Ovary (tissue), 9 donors: ENCODE measurements around the gene GLDN. TPM values are rescaled to one million over a fixed set of nuclear protein-coding genes. Genes with fewer than 3 reads are reported as not detected.
"Not testable (repeated sequence)": the region's sequence is repeated elsewhere in the genome, so short reads cannot be mapped to it uniquely, and the experiment has no call there.

Experiments
- DNase-seq, 5 donors: peaks; one replicate each; pipeline ENCODE4 v3.0.0-alpha.2; 2019 to 2020
- H3K27ac ChIP-seq, 2 donors: fragments of 200-600 bp; one replicate each; pipeline versions ENCODE4 v1.5.1 to v1.8.0; 2019 to 2022
- H3K27me3 ChIP-seq: fragments of 200-600 bp; one replicate; pipeline ENCODE4 v1.8.0; 2022
- H3K36me3 ChIP-seq: fragments of 200-600 bp; sonication (generic); one replicate; pipeline ENCODE4 v1.5.1; 2019
- H3K4me1 ChIP-seq: one replicate; pipeline ENCODE4 v1.8.1; 2013; ENCODE audit warnings: mild to moderate bottlenecking, moderate library complexity; ENCODE audit not compliant: insufficient read depth
- H3K4me3 ChIP-seq: fragments of 200-600 bp; sonication (generic); one replicate; pipeline ENCODE4 v1.5.1; 2017
- H3K9me3 ChIP-seq, 2 donors: fragments of 200-600 bp in 1 of 2; sonication (generic) in 1 of 2; one replicate each; pipeline versions ENCODE4 v1.5.1 to v1.8.1; 2013 to 2019; ENCODE audit warnings: mild to moderate bottlenecking in 1 of 2, moderate library complexity in 1 of 2
- EP300 ChIP-seq: sonication (generic); formaldehyde crosslinking; IDR thresholded peaks from one replicate; pipeline ENCODE4 v1.6.1; 2017; ENCODE audit warnings: antibody characterized with exemption
- POLR2A ChIP-seq: fragments of 450-650 bp; IDR thresholded peaks from one replicate; pipeline ENCODE4 v1.6.1; 2017; ENCODE audit warnings: antibody characterized with exemption, mild to moderate bottlenecking, moderate library complexity
- WGBS, 3 donors: extraction: QIAGEN DNeasy Blood & Tissue Kit in 1 of 3; methylation state at CpG; one replicate each; pipeline versions ENCODE4 v1.1.5 to v1.1.7; 2013 to 2017; 5-methylcytosine and 5-hydroxymethylcytosine counted together
- intact Hi-C, 4 donors: fragments of 100-400 bp; cut with DNase I; formaldehyde crosslinking; loops; one replicate each; pipeline versions ENCODE4 v1.11.0 to v1.15.1; 2022 to 2023
- polyA plus RNA-seq, 2 donors: library from polyadenylated mRNA; stranded (reverse); fragments of 200-250 nt in 1 of 2; fragments of 350-450 nt in 1 of 2; fragmentation: Illumina TruSeq in 1 of 2; extraction: RNeasy Lipid Tissue Mini Kit (QIAGEN cat#74804) in 1 of 2; gene quantifications; one replicate each; pipeline ENCODE4 v1.2.3, GENCODE V29; 2013 to 2014
- total RNA-seq, 7 donors: library from RNA; depleted of rRNA in 2 of 7; stranded (reverse); fragments of >200 nt in 2 of 7; fragmentation: NEBNext Ultra II Directional in 3 of 7; extraction: Animal tissue kit (Norgen Biotek cat#: 25700) in 3 of 7; gene quantifications; one replicate each; pipeline versions ENCODE4 v1.1.0 to v1.2.4, GENCODE V29; 2016 to 2023
- TF ChIP-seq, protein P1 (sequence below), 3 donors: fragments of 450-650 bp in 2 of 3; fragments of 200-600 bp in 1 of 3; IDR thresholded peaks; one replicate each; pipeline versions ENCODE4 v1.5.1 to v1.8.0; 2016 to 2022; ENCODE audit warnings: antibody characterized with exemption in 3 of 3, mild to moderate bottlenecking in 1 of 3
- donor health status: DM: no; HTN: no; CAD: no; lungs with moderate emphysema.
- donor health status: DM: no; HTN: no; CAD: no.
- donor health status: Bipolar disorder and iron deficiency.
- donor health status: DM: yes; HTN: yes; CAD: no.
- donor health status: DM: no; HTN: no; CAD: no.
- donor health status: DM: yes; HTN: yes; CAD: no.

Gene GLDN
- total and polyA plus RNA-seq, 9 donors: 0.33 to 10.3 (median 2.3) TPM; not detected in 1

DNA sequence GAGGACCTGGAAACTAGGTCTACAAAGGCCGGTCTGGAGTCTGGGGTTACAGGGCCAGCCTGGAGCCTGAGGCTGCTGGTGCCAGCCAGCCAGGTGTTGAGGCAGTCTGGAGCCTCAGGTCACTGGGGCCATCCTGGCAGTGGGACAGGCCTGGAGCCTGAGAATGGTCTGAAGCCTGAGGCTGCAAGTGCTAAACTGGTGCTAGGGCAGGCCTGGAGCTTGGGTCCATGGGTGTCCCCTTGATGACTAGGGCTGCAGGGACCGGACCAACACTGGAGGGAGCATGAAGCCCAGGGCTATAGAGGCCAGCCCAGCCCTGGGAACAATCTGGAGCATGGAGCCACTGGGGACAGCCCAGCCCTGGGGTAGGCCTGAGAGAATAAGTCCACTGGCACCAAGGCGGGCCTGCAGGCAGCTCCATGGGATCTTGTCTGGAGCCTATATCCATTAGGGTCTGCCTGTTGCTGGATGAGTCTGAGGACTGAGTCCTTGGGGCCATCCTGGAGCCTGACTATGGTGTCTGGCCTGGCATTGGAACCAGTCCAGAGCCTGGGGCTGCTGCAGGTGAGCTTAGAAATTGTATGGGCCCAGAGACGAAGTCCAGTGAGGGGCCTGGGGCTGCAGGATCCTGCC lies 101.9 kb downstream of the GLDN start:
- TF ChIP-seq EP300: no peak
- no peak for TF ChIP-seq POLR2A
- TF ChIP-seq, protein P1, sequence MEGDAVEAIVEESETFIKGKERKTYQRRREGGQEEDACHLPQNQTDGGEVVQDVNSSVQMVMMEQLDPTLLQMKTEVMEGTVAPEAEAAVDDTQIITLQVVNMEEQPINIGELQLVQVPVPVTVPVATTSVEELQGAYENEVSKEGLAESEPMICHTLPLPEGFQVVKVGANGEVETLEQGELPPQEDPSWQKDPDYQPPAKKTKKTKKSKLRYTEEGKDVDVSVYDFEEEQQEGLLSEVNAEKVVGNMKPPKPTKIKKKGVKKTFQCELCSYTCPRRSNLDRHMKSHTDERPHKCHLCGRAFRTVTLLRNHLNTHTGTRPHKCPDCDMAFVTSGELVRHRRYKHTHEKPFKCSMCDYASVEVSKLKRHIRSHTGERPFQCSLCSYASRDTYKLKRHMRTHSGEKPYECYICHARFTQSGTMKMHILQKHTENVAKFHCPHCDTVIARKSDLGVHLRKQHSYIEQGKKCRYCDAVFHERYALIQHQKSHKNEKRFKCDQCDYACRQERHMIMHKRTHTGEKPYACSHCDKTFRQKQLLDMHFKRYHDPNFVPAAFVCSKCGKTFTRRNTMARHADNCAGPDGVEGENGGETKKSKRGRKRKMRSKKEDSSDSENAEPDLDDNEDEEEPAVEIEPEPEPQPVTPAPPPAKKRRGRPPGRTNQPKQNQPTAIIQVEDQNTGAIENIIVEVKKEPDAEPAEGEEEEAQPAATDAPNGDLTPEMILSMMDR (IDR thresholded peaks at IDR 0.05): no peak
- intact Hi-C loops: no loop called here
- H3K36me3 ChIP-seq: no peaks in the 10 kb centered on the region

DNA sequence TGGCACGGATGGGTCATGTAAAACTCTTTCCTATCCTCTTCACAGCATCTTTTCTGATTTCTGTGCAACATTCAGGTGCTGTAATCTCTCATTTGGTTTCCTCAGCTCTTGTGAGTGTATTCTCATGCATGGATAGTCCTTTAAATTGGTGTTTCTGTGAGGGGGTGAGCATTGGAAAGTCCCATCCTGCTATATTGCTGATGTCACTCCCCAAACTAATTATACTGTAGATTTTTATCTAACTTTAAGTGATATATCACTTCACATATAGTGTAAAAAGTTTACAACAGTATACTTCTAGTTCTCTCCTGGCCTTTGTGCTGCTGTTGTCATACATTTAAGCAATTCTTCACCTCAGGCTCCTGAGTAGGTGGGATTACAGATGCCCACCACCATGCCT lies 102.7 kb downstream of the GLDN start:
- no peak overlapping the region for H3K4me3 ChIP-seq
- intact Hi-C loops: no loop called here
- TF ChIP-seq POLR2A: no peak
- TF ChIP-seq, protein P1 (IDR thresholded peaks at IDR 0.05): no peak
- no peak for TF ChIP-seq EP300
- H3K27me3 ChIP-seq: no peaks in the 10 kb centered on the region
- H3K27ac ChIP-seq: no peak overlapping the region
- H3K9me3 ChIP-seq: no peaks in the 10 kb centered on the region
- H3K36me3 ChIP-seq: no peaks in the 10 kb centered on the region
- 91 to 96% (median 94%) methylated on average over 1 of the region's 1 CpG for whole genome bisulfite sequencing, 3 donors
- no peak for DNase-seq
- no peaks in the 10 kb centered on the region for H3K4me1 ChIP-seq

More for the DNA sequence above, 101.9 kb downstream of the GLDN start:
- Histone ChIP-seq H3K27ac (no peak overlapping the region), H3K4me3 (no peak overlapping the region), H3K9me3 (no peaks in the 10 kb centered on the region), H3K4me1 (no peaks in the 10 kb centered on the region), H3K27me3 (no peaks in the 10 kb centered on the region)
- no peak for DNase-seq
- 93 to 96% (median 96%) methylated on average over 4 of the region's 4 CpGs for WGBS, 3 donors

DNA sequence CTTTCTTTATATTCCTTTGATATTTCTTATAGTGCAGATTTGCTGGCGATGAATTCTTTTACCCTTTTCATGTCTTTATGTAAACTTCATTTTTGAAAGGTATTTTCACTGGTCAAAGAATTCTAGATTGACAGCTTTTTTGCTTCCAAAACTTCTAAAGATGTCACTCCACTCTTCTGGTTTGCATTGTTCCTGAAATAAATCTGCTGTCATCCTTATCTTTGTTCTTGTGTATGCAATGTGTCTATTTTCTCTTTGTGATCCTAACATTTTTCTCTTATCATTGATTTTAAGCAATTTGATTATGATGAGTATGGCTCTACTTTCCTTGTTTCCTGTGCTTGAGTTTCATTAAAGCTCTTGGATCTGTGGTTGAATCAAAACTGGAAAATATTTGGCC lies 103.4 kb downstream of the GLDN start:
- no peaks in the 10 kb centered on the region for H3K27me3 ChIP-seq
- intact Hi-C loops: no loop called here
- no peak overlapping the region for H3K27ac ChIP-seq
- H3K4me3 ChIP-seq: no peak overlapping the region
- H3K4me1 ChIP-seq: no peaks in the 10 kb centered on the region
- H3K36me3 ChIP-seq: no peaks in the 10 kb centered on the region
- no peaks in the 10 kb centered on the region for H3K9me3 ChIP-seq
- no peak for DNase-seq
- TF ChIP-seq POLR2A (no peak), EP300 (no peak)
- TF ChIP-seq, protein P1 (IDR thresholded peaks at IDR 0.05): no peak
- 95 to 99% (median 98%) methylated on average over 1 of the region's 1 CpG for WGBS, 3 donors

DNA sequence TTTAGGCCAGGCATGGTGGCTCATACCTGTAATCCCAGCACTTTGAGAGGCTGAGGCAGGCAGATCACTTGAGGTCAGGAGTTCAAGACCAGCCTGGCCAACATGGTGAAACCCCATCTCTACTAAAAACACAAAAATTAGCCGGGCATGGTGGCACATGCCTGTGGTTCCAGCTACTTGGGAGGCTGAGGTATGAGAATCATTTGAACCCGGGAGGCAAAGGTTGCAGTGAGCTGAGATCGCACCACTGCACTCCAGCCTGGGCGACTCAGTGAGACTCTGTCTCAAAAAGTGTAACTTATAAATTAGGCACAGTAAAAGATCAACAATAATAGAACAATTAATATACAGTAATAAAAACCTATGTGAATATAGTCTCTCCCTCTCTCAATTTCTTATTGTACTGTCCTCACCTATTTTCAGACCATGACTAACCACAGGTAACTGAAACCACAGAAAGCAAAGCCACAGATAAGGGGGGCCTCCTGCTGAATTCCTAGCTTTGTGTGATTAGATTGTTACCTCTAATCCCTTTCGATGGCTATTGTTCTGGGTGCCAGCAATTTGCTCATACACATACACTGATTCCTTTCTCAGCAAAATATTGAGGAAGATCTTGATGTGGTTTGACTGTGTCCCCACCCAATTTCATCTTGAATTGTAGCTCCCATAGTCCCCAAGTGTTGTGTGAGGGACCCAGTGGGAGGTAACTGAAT lies 104.7 kb downstream of the GLDN start:
- WGBS, 3 donors: 97 to 98% (median 98%) methylated on average over 5 of the region's 5 CpGs
- not testable (repeated sequence) for H3K36me3 ChIP-seq

More for the DNA sequence above, 104.7 kb downstream of the GLDN start:
- H3K27ac ChIP-seq, intact Hi-C loops, DNase-seq, H3K9me3 ChIP-seq, H3K27me3 ChIP-seq, H3K4me3 ChIP-seq, H3K4me1 ChIP-seq: not testable (repeated sequence)
